ENCODE data around the gene TRAF6. TPM values are rescaled to one million over a fixed set of nuclear protein-coding genes. Genes with fewer than 3 reads are reported as not detected.

TRAF6 gene
- polyA plus RNA-seq, 5 donors, result 10.3 to 17.6 (median 14.7) TPM

Other genes with a start within 250 kb of the TRAF6 start
- 10 to 100 TPM; 69.2 to 81.1 (median 72.7) TPM for gene COMMD9, start 220.8 kb downstream of the TRAF6 start, polyA plus RNA-seq (ENCODE audit: insufficient read depth in 1 of 5, insufficient read length in 5 of 5, low replicate concordance in 1 of 5)
- 10 to 100 TPM; 10.6 to 22.8 (median 11.5) TPM for gene PRR5L, start 214.0 kb downstream of the TRAF6 start, polyA plus RNA-seq (ENCODE audit: insufficient read depth in 1 of 5, insufficient read length in 5 of 5, low replicate concordance in 1 of 5)
- 1 to 10 TPM; 1.6 to 1.9 (median 1.6) TPM for gene RAG1, start 57.7 kb upstream of the TRAF6 start, polyA plus RNA-seq (ENCODE audit: insufficient read depth in 1 of 5, insufficient read length in 5 of 5, low replicate concordance in 1 of 5)
- 10 to 100 TPM; 43.2 to 60.2 (median 48.6) TPM for gene IFTAP, start 84.2 kb upstream of the TRAF6 start, polyA plus RNA-seq (ENCODE audit: insufficient read depth in 1 of 5, insufficient read length in 5 of 5, low replicate concordance in 1 of 5)
- under 1 TPM; 0.13 to 0.73 (median 0.40) TPM for gene RAG2, start 88.0 kb upstream of the TRAF6 start, polyA plus RNA-seq (ENCODE audit: insufficient read depth in 1 of 5, insufficient read length in 5 of 5, low replicate concordance in 1 of 5)

Data from right lung (tissue), 5 donors.